ENCODE measurements around the gene SHTN1.

SHTN1 gene

DNA sequence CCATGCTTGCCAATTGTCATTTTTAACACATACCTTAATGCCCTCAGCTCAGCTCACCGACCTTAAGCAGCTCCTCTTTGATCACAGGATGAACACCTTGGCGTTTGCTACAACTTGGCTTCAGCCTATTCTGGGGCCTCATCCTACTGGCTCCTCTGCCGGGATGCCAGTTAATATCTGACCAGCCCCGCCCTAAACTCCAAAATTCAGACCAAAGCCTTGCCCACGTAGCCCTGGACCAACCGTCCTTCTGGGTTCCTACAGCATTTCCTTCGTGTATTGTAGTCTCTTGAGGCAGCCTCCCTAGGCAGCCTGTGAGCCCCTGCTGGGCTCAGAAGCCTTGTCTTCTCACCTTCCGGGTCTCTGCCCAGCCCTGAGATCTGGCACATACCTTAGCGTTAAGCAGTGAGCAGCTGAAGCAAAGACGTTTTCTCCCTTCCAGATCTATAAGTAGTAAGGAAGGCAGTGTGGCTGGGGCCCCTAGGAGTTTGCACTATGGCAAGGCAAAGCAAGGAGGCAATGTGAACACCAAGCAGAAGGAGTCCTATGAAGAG, 154.9 kb downstream of the SHTN1 start:
- Mint-ChIP-seq H3K4me1 (peaks cover 23% of the 10 kb centered on the region), H3K36me3 (ENCODE audit: low read depth) (no peaks in the 10 kb centered on the region), H3K27me3 (ENCODE audit: low read depth, poor library complexity) (peaks cover 30% of the 10 kb centered on the region), H3K4me3 (peak overlapping the region; percentile 89), H3K9me3 (no peaks in the 10 kb centered on the region), H3K27ac (peak overlapping the region; percentile 31)
- no peak for DNase-seq
- TF ChIP-seq, protein P1, sequence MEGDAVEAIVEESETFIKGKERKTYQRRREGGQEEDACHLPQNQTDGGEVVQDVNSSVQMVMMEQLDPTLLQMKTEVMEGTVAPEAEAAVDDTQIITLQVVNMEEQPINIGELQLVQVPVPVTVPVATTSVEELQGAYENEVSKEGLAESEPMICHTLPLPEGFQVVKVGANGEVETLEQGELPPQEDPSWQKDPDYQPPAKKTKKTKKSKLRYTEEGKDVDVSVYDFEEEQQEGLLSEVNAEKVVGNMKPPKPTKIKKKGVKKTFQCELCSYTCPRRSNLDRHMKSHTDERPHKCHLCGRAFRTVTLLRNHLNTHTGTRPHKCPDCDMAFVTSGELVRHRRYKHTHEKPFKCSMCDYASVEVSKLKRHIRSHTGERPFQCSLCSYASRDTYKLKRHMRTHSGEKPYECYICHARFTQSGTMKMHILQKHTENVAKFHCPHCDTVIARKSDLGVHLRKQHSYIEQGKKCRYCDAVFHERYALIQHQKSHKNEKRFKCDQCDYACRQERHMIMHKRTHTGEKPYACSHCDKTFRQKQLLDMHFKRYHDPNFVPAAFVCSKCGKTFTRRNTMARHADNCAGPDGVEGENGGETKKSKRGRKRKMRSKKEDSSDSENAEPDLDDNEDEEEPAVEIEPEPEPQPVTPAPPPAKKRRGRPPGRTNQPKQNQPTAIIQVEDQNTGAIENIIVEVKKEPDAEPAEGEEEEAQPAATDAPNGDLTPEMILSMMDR (IDR thresholded peaks at IDR 0.05): no peak

DNA sequence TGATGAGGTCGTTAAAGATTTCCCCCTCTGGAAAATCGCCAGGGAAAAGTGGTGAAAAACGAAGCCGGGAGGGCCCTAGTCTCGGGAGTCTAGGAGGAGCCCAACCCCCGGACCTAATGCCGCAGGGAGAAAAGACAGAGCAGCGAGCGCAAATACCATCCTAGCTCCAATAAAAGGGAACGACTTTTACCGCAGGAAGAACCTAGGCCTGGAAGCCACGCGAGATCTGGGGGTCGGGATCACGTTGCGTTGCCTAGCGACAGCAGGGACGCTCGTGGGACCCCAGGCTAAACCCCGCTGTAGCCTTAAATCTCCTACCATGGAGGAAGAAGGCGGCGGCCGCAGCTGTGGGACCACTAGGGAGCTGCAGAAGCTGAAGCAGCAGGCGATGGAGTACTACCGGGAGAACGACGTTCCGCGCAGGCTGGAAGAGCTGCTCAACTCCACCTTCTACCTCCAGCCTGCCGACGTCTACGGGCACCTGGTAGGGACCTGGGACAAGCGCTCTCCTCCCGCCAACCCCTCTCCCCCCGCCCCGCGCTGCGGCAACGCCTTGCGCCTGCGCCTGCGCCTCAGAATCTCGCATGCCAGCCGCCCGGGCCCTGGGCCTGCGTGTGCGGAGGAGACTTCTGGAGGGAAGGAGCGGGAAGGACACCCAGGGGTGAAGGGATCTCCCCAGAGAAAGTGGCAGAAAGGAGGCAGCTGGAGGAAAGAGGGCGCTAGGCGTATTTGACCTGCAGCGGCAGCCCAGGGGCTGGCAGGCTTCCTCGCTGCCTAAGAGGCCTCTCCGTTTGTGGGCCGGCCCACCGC, 155.5 kb downstream of the SHTN1 start, which contains the start of gene ENO4:
Gene ENO4, plus strand, starts transcription at position 252 of the 810 bp plus-strand sequence. Its CDS starts 68 bp downstream, at position 320.
- H3K36me3 Mint-ChIP-seq (ENCODE audit: low read depth): no peaks in the 10 kb centered on the region
- H3K27me3 Mint-ChIP-seq (ENCODE audit: low read depth, poor library complexity): peaks cover 35% of the 10 kb centered on the region
- H3K4me1 Mint-ChIP-seq: peaks cover 23% of the 10 kb centered on the region
- H3K27ac Mint-ChIP-seq: peak within 1 kb of the TSS; percentile 80
- peak; percentile 90 for DNase-seq
- TF ChIP-seq, protein P1 (IDR thresholded peaks at IDR 0.05): no peak
- H3K4me3 Mint-ChIP-seq: peak within 1 kb of the TSS; percentile 89
- H3K9me3 Mint-ChIP-seq: no peaks in the 10 kb centered on the region

DNA sequence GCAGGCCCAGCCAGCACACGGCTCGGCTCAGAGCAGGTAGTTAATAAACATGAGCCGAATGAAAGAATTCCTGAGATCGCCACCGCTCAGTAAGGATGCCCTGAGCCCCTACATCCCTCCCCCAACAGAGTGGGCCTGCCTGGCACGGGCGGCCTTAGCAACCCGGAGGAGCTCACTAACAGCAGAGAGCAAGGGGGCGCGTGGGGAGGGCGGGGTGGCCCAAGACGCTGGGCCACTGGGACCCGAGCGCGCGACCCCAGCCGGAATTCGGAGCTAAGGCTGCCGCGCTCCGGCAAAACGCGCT, 156.1 kb downstream of the SHTN1 start:
- TF ChIP-seq, protein P1 (IDR thresholded peaks at IDR 0.05): no peak
- H3K4me1 Mint-ChIP-seq: peaks cover 23% of the 10 kb centered on the region
- H3K27ac Mint-ChIP-seq: peak overlapping the region; percentile 80
- H3K9me3 Mint-ChIP-seq: no peaks in the 10 kb centered on the region
- H3K36me3 Mint-ChIP-seq (ENCODE audit: low read depth): no peaks in the 10 kb centered on the region
- H3K27me3 Mint-ChIP-seq (ENCODE audit: low read depth, poor library complexity): peaks cover 40% of the 10 kb centered on the region
- DNase-seq: no peak
- peak overlapping the region; percentile 89 for H3K4me3 Mint-ChIP-seq

DNA sequence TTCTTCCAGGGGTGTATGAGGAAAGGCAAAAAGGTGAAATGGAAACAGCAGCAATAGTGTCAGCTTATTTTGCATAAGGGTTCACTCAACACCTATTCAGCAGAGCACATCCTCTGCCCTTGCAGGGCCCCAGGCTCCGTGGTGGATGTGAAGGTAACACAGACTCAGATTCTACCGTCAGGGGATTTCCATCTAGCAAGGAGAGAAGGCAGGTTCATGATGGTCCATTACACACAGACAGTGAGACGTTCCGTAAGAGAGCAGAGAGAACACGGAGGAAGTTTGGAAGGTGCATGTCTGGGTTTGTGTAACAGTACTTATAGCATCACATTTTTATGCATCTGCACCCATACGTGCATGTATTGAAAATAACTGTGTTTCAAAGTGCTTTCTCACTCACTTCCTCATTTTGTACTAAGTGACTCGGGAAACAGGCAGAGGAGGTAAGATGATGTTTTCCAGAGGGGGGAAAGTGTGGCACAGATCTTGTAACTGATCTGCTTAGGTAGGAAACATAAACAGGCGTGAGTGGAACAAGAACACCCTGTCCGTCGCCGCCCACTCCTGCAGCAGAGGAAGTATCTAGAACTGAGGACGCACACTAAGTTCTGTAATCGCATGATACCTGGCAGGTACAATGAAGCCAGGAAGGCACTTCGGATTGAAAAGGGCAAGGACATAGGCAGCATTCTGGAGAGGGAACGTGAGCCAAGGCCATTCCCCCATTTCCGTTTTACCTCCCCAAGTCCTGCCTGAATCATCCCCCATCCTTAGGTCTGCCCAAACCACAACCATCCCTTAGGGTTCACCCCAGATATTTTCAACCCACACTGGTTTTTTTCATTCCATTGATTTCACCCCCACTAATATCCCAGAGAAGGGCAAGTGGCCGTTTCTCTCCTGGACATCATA, 156.7 kb downstream of the SHTN1 start:
- peak overlapping the region; percentile 80 for H3K27ac Mint-ChIP-seq
- no peak for DNase-seq
- no peaks in the 10 kb centered on the region for H3K36me3 Mint-ChIP-seq (ENCODE audit: low read depth)
- peaks cover 23% of the 10 kb centered on the region for H3K4me1 Mint-ChIP-seq
- TF ChIP-seq, protein P1 (IDR thresholded peaks at IDR 0.05): no peak
- no peaks in the 10 kb centered on the region for H3K9me3 Mint-ChIP-seq
- peak overlapping the region; percentile 89 for H3K4me3 Mint-ChIP-seq
- peaks cover 40% of the 10 kb centered on the region for H3K27me3 Mint-ChIP-seq (ENCODE audit: low read depth, poor library complexity)

DNA sequence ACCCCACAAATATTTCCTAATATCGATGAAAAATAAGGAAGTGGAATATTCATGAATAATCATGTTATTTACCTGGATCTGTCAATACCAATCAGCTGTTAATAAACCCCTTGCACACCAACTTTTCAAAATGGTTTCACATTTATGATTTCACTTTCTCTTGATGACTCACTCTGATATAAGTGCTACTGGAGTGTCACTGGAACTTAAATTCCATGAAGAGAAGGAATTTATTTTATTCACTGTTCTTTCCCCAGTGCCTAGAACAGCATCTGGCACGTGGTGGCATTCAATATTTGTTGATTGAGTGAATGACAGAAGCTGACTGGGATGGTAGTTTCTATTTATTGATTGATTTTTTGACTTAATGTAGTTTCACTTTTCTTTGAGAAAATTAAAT, 159.2 kb downstream of the SHTN1 start:
- H3K4me3 Mint-ChIP-seq: no peak overlapping the region
- no peak for DNase-seq
- H3K27me3 Mint-ChIP-seq (ENCODE audit: low read depth, poor library complexity): peaks cover 33% of the 10 kb centered on the region
- H3K36me3 Mint-ChIP-seq (ENCODE audit: low read depth): no peaks in the 10 kb centered on the region
- no peaks in the 10 kb centered on the region for H3K9me3 Mint-ChIP-seq
- H3K4me1 Mint-ChIP-seq: peaks cover 23% of the 10 kb centered on the region
- no peak overlapping the region for H3K27ac Mint-ChIP-seq
- TF ChIP-seq, protein P1 (IDR thresholded peaks at IDR 0.05): no peak
